GM20000 (cell line): ENCODE data around the gene TUBG2.

ENCODE experiments used
- DNase-seq: peaks from one replicate; pipeline ENCODE4 v3.0.0; 2012; ENCODE audit warnings: low spot score
- CTCF ChIP-seq: IDR thresholded peaks from 2 replicates; pipeline ENCODE4 v1.5.1; 2012; ENCODE audit warnings: mild to moderate bottlenecking, control low read depth; ENCODE audit errors: extremely low read depth, missing control alignments

TUBG2 gene

GRCh38 chr17:42699415-42699740 is 40.3 kb downstream of the TUBG2 start:
- no peak for TF ChIP-seq CTCF
- no peak for DNase-seq

GRCh38 chr17:42700586-42701289 is 41.7 kb downstream of the TUBG2 start:
- TF ChIP-seq CTCF: no peak
- no peak for DNase-seq

- no peak for DNase-seq
- TF ChIP-seq CTCF: no peak
Observed at GRCh38 chr17:42702446-42702845, 43.4 kb downstream of the TUBG2 start.

GRCh38 chr17:42704490-42704836 is 45.4 kb downstream of the TUBG2 start:
- TF ChIP-seq CTCF: no peak
- no peak for DNase-seq

GRCh38 chr17:42704837-42705494 is 45.9 kb downstream of the TUBG2 start:
- peak; percentile 78 for DNase-seq
- TF ChIP-seq CTCF: no peak

GRCh38 chr17:42706732-42707131 is 47.6 kb downstream of the TUBG2 start:
- DNase-seq: no peak
- no peak for TF ChIP-seq CTCF

- no peak for DNase-seq
Observed at GRCh38 chr17:42708588-42708987, 49.5 kb downstream of the TUBG2 start.

More at GRCh38 chr17:42708588-42708987, 49.5 kb downstream of the TUBG2 start:
- no peak for TF ChIP-seq CTCF
